ENCODE data around the gene HGFAC.

HGFAC gene

DNA sequence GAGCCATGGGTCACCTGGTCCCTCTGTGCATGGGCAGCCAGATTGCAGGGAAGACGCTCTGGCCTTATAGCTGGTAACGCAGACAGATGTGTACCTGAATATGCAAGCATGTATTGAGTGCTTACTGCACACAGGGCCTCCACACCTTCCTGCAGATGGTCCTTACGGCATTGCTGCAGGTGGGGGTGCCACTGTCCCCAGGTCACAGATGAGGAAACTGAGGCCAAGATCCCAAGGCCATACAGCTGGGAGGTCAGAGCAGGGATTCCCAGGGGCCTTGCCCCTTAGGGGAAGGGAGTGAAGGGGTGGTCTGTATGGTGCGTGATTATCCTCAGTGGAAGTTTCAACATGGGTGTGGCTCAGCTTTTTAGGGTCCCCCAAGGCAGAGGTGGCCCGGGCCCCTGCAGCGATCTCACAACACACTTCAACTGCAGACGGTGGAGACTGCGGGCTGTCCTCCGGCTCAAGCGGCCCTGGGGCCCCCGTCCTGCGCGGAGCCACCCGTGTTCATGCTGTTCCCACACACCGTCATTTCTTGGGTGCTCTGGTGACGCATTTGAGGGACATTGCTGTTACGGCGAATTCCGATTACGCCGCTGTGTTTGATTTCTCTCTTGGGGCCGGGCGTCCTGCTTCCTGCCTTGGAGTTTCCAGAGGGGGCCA lies 29.5 kb downstream of the HGFAC start:
- Histone ChIP-seq H3K27ac (ENCODE audit: low read depth, low read length, severe bottlenecking) (no peak overlapping the region), H3K36me3 (ENCODE audit: control insufficient read depth, insufficient read depth, low read length) (no peaks in the 10 kb centered on the region), H3K4me1 (ENCODE audit: control insufficient read depth, insufficient read depth, low read length, poor library complexity, severe bottlenecking) (no peaks in the 10 kb centered on the region), H3K9me3 (ENCODE audit: control insufficient read depth, low read length) (peaks cover 7% of the 10 kb centered on the region), H3K4me3 (ENCODE audit: extremely low read depth, insufficient read depth, low read length, poor library complexity, severe bottlenecking) (no peak overlapping the region)
- 95 to 96% methylated on average over 22 of the region's 23 CpGs for WGBS, 2 experiments (ENCODE audit: insufficient coverage in 2 of 2)

DNA sequence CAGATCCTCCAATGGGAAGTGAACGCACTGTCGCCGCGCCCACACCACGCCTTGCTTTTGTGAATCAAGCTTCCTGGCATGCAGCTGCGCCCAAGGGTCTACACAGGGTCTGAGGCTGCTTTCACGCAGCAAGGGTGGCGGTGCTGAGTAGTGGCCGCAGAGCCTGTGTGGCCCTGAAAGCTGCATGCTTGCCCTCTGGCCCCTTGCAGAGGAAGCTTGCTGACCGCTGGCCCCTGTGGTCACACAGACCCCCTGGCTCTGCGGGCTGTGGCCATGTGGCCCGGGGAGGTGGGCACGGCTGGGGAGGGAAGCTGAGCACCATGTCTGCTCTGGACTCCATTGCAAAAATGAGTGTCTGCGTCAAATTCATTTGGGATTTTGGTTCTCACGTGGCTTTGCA lies 30.1 kb downstream of the HGFAC start:
- Histone ChIP-seq H3K36me3 (ENCODE audit: control insufficient read depth, insufficient read depth, low read length) (no peaks in the 10 kb centered on the region), H3K9me3 (ENCODE audit: control insufficient read depth, low read length) (peaks cover 7% of the 10 kb centered on the region), H3K4me1 (ENCODE audit: control insufficient read depth, insufficient read depth, low read length, poor library complexity, severe bottlenecking) (no peaks in the 10 kb centered on the region), H3K4me3 (ENCODE audit: extremely low read depth, insufficient read depth, low read length, poor library complexity, severe bottlenecking) (no peak overlapping the region), H3K27ac (ENCODE audit: low read depth, low read length, severe bottlenecking) (no peak overlapping the region)
- 89 to 90% methylated on average over 14 to 15 of the region's 15 CpGs for WGBS, 2 experiments (ENCODE audit: insufficient coverage in 2 of 2)

DNA sequence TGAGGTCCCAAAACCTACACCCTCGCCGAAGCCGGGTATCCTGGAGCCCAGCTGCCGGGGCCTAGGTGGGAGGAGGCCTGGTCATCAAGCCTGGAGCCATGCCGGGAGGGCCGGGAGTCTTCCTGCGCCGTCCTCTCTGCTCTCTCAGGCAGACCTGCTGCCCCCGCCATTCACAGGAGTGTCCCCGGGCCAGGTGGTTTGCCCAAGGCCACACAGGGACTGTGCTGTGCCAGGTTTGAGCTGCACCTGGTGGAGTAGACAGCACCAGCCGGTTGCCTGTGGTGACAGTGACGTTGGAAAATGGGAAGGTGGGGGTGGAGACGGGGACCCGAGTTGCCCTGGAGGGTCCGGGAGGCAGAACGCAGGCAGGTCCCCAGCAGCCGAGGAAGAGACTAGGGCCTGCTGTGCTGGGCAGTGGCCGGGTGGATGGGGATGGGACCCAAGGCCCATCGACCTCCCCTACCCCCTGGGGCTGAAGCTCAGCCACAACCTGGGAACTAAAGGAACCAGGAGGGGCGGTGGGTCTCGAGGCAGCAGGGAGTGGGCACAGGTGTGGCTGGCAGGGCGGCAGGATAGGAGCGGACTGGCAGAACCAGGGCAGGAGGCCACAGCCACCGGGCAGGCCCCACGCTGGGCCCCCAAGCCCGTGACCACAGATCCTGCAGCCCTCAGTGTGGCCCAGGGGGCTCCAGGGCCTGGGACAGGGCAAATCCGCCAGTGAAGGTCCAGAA lies 30.8 kb downstream of the HGFAC start:
- Histone ChIP-seq H3K36me3 (ENCODE audit: control insufficient read depth, insufficient read depth, low read length) (no peaks in the 10 kb centered on the region), H3K27ac (ENCODE audit: low read depth, low read length, severe bottlenecking) (no peak overlapping the region), H3K4me3 (ENCODE audit: extremely low read depth, insufficient read depth, low read length, poor library complexity, severe bottlenecking) (no peak overlapping the region), H3K4me1 (ENCODE audit: control insufficient read depth, insufficient read depth, low read length, poor library complexity, severe bottlenecking) (no peaks in the 10 kb centered on the region), H3K9me3 (ENCODE audit: control insufficient read depth, low read length) (peaks cover 7% of the 10 kb centered on the region)
- 91 to 94% methylated on average over 26 of the region's 27 CpGs for WGBS, 2 experiments (ENCODE audit: insufficient coverage in 2 of 2)

DNA sequence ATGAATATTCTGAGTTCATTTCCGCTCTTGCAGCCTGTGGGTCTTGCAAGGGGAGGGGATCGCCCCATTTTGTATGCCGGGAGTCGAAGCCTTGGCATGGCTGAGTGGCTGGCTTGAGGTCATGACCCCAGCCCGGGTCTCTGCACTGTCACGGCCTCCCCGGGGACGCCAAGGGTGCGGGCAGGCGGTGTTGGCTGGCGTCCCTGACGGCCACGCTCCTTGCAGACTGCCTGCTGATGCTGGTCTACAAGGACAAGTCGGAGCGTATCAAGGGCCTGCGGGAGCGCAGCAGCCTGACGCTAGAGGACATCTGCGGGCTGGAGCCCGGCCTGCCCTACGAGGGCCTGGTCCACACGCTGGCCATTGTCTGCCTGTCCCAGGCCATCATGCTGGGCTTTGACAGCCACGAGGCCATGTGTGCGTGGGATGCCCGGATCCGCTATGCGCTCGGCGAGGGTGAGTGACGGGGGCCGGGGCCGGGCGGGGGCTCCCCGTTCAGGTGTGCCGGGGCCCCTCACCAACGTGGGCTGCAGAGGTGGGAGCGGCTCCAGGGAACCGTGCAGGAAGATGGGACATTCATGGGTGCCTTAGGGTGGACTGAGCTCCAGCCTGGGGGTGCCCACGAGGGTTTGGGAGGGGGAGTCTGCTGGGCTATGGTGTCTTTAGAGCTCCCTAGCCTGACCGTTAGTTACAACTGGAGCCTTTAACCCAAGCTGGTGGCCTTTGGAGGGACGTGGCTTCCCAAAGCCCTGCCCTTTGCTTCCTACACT lies 31.6 kb downstream of the HGFAC start:
- H3K36me3 ChIP-seq (ENCODE audit: control insufficient read depth, insufficient read depth, low read length): no peaks in the 10 kb centered on the region
- H3K4me3 ChIP-seq (ENCODE audit: extremely low read depth, insufficient read depth, low read length, poor library complexity, severe bottlenecking): no peak overlapping the region
- no peaks in the 10 kb centered on the region for H3K4me1 ChIP-seq (ENCODE audit: control insufficient read depth, insufficient read depth, low read length, poor library complexity, severe bottlenecking)
- 91 to 92% methylated on average over 36 to 41 of the region's 41 CpGs for WGBS, 2 experiments (ENCODE audit: insufficient coverage in 2 of 2)
- H3K27ac ChIP-seq (ENCODE audit: low read depth, low read length, severe bottlenecking): no peak overlapping the region
- H3K9me3 ChIP-seq (ENCODE audit: control insufficient read depth, low read length): peaks cover 6% of the 10 kb centered on the region

DNA sequence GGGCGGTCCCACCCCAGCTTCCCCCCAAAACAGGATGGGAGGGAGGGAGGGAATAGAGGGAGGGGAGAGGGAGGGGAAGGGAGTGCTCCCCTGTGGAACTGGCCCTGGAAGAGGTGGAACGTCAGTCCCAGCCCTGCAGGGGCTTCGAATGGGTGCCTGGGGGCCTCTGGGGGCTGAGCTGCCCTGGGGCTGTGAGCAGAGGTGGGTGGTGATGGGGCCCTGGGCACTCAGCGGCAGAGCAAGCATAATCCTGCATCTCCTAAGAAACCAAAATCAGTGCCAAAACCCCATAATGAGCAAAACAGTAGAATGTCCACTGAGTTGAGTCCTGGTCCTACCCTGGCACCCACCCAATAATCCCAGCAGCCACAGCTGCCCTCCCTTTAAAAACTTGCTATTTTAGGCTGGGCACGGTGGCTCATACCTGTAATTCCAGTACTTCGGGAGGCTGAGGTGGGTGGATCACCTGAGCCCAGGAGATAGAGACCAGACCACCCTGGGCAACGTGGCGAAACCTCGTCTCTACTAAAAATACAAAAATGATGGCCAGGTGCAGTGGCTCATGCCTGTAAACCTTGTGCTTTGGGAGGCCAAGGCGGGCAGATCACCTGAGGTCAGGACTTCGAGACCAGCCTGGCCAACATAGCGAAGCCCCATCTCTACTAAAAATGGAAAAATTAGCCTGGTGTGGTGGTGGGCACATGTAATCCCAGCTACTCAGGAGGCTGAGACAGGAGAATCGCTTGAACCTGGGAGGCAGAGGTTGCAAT lies 32.4 kb downstream of the HGFAC start:
- Histone ChIP-seq H3K4me1 (ENCODE audit: control insufficient read depth, insufficient read depth, low read length, poor library complexity, severe bottlenecking) (no peaks in the 10 kb centered on the region), H3K36me3 (ENCODE audit: control insufficient read depth, insufficient read depth, low read length) (no peaks in the 10 kb centered on the region), H3K4me3 (ENCODE audit: extremely low read depth, insufficient read depth, low read length, poor library complexity, severe bottlenecking) (no peak overlapping the region), H3K9me3 (ENCODE audit: control insufficient read depth, low read length) (no peaks in the 10 kb centered on the region), H3K27ac (ENCODE audit: low read depth, low read length, severe bottlenecking) (no peak overlapping the region)
- 89 to 97% methylated on average over 9 to 11 of the region's 13 CpGs for WGBS, 2 experiments (ENCODE audit: insufficient coverage in 2 of 2)

DNA sequence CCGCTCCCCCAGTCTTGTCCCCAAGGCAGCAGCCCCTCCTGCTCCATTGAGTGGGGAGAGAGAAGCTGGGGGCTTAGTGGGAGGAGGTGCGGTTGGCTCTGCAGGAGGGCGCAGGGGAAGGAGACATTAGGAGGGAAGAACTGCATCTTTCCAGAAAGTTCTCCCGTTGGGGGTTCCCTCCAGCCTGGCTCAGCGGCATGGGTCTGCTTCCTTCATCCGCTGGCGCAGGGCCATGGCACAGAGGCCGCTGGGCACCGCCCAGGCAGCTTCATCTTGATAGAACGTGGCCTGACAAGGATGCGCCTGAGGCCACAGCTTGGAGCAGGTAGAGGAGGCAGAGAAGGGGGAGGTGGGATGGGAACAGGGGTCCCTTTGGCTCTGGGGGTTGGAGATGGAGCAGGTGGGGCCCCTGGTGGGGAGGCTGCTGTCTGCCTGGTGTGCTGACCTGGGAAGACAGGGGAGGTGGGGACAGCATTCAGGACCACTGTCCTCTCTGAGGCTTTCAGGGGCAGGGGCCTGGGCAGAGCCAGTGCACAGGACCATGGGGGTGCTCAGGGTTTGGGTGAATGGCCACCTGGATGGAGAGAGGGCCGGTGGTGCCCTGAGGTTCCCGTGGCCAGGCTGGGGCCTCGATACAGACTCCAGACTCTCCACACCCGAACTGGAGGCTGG lies 33.4 kb downstream of the HGFAC start:
- WGBS, 2 experiments (ENCODE audit: insufficient coverage in 2 of 2): 87 to 93% methylated on average over 12 to 15 of the region's 15 CpGs
- H3K9me3 ChIP-seq (ENCODE audit: control insufficient read depth, low read length): no peaks in the 10 kb centered on the region
- no peak overlapping the region for H3K4me3 ChIP-seq (ENCODE audit: extremely low read depth, insufficient read depth, low read length, poor library complexity, severe bottlenecking)
- no peaks in the 10 kb centered on the region for H3K36me3 ChIP-seq (ENCODE audit: control insufficient read depth, insufficient read depth, low read length)
- H3K27ac ChIP-seq (ENCODE audit: low read depth, low read length, severe bottlenecking): no peak overlapping the region
- H3K4me1 ChIP-seq (ENCODE audit: control insufficient read depth, insufficient read depth, low read length, poor library complexity, severe bottlenecking): no peaks in the 10 kb centered on the region

DNA sequence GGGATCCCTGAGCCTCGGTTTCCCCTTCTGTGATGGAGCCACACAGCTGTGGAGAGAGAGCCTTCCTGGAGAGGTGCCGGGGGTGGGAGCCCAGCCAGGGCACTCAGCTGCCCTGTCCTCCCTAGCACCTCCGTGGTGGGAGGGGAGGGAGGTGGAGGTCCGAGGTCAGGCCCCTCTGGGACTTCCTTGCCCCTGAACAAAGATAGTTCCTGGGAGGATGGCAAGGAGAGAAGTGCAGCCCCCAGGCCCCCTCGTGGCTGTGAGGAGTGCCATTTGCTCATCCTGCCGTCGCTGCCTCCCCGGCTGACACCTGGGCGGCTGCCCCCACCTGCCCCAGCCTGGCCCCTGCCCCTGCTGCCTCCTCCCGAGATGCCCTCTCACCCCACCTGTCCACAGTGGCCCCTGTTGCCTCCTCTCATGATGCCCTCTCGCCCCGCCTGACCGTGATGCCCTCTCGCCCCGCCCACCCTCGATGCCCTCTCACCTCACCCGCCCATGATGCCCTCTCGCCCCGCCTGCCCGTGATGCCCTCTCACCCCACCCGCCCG lies 34.0 kb downstream of the HGFAC start:
- WGBS, 2 experiments (ENCODE audit: insufficient coverage in 2 of 2): 87 to 94% methylated on average over 6 to 13 of the region's 22 CpGs
- H3K4me3 ChIP-seq (ENCODE audit: extremely low read depth, insufficient read depth, low read length, poor library complexity, severe bottlenecking): no peak overlapping the region

DNA sequence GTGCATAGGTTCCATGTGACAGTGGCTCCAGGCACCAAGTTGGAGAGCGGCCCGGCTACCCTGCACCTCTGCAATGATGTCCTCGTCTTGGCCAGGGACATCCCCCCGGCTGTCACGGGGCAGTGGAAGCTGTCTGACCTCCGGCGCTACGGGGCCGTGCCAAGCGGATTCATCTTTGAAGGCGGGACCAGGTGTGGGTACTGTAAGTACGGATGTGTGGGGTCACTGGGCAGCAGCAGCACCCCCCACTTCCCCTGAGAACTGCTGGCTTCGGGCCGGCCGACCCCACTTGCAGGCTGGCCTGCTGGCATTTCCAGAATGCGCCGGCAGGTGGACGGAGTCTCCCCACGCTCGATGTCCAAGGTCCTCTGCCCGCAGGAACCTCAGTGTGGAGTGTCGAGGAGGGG lies 34.6 kb downstream of the HGFAC start:
- Histone ChIP-seq H3K4me1 (ENCODE audit: control insufficient read depth, insufficient read depth, low read length, poor library complexity, severe bottlenecking) (peaks cover 4% of the 10 kb centered on the region), H3K9me3 (ENCODE audit: control insufficient read depth, low read length) (no peaks in the 10 kb centered on the region), H3K36me3 (ENCODE audit: control insufficient read depth, insufficient read depth, low read length) (no peaks in the 10 kb centered on the region), H3K27ac (ENCODE audit: low read depth, low read length, severe bottlenecking) (no peak overlapping the region), H3K4me3 (ENCODE audit: extremely low read depth, insufficient read depth, low read length, poor library complexity, severe bottlenecking) (no peak overlapping the region)
- 89 to 95% methylated on average over 19 to 21 of the region's 22 CpGs for WGBS, 2 experiments (ENCODE audit: insufficient coverage in 2 of 2)

More for the DNA sequence above, 34.0 kb downstream of the HGFAC start:
- no peaks in the 10 kb centered on the region for H3K9me3 ChIP-seq (ENCODE audit: control insufficient read depth, low read length)
- no peak overlapping the region for H3K27ac ChIP-seq (ENCODE audit: low read depth, low read length, severe bottlenecking)
- no peaks in the 10 kb centered on the region for H3K4me1 ChIP-seq (ENCODE audit: control insufficient read depth, insufficient read depth, low read length, poor library complexity, severe bottlenecking)
- H3K36me3 ChIP-seq (ENCODE audit: control insufficient read depth, insufficient read depth, low read length): no peaks in the 10 kb centered on the region

DNA sequence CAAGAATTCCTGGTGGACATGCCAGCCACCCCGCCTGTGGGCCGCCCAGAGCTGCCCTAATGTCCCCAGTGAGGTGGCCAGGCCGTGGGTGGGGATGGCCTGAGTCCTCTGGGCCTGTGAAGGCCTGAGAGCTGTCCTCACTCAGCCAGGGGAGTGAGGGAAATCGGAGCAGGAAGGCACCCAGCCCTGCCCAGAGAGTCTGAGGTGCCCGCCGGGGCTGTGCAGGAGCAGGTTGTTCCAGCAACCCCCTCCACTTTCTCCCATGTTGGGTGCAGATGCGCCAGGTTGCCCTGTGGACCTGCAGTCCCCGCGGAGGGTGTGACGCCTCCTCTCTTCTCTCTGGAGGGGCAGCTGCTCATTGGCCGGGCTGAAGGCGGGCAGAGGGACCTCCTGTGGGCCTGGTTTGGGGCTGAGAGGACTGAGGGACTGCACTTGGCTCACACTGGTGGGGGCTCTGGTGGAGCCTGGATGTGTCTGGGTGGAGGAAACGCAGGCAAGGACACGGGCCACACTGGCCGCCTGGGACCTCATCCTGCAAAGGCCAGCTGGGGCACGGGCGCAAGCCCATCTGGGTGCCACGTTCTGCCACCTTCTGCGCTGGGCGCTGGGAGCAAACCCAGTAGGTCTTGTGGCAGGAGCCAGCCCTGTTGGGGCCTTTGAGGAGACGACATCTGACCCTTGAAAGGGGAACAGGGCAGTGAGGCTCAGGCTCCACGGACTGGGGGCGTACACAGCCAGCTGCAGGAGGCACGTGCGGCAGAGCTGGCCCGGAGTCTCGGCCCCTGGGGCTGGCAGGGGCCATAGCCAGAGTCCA lies 35.4 kb downstream of the HGFAC start:
- Histone ChIP-seq H3K4me1 (ENCODE audit: control insufficient read depth, insufficient read depth, low read length, poor library complexity, severe bottlenecking) (peaks cover 6% of the 10 kb centered on the region), H3K36me3 (ENCODE audit: control insufficient read depth, insufficient read depth, low read length) (no peaks in the 10 kb centered on the region), H3K27ac (ENCODE audit: low read depth, low read length, severe bottlenecking) (no peak overlapping the region), H3K9me3 (ENCODE audit: control insufficient read depth, low read length) (no peaks in the 10 kb centered on the region), H3K4me3 (ENCODE audit: extremely low read depth, insufficient read depth, low read length, poor library complexity, severe bottlenecking) (no peak overlapping the region)
- WGBS, 2 experiments (ENCODE audit: insufficient coverage in 2 of 2): 93 to 94% methylated on average over 21 to 24 of the region's 27 CpGs

Measured in mesodermal cell (in vitro differentiated cells).